GM12865 (cell line): Measurements from ENCODE around the gene SIM2.

Source experiments
- DNase-seq: peaks from one replicate; pipeline ENCODE4 v3.0.0; 2010; ENCODE audit warnings: low read depth
- H3K4me3 ChIP-seq: 2 replicates; pipeline ENCODE4 v1.5.1; 2011; ENCODE audit warnings: mild to moderate bottlenecking, low read depth, low read length, control low read depth
- CTCF ChIP-seq: IDR thresholded peaks from 2 replicates; pipeline ENCODE4 v1.5.1; 2011; ENCODE audit warnings: low read length, control low read depth, low read depth, inconsistent platforms; ENCODE audit not compliant: insufficient read depth; ENCODE audit errors: missing control alignments

SIM2 gene

GRCh38 chr21:36725793-36726386 is 27.0 kb downstream of the SIM2 start:
- DNase-seq: no peak
- H3K4me3 ChIP-seq: no peak overlapping the region
- no peak for TF ChIP-seq CTCF

- DNase-seq: no peak
Observed at GRCh38 chr21:36727866-36728265, 29.0 kb downstream of the SIM2 start.

GRCh38 chr21:36728371-36729111 is 29.6 kb downstream of the SIM2 start:
- no peak for DNase-seq
- H3K4me3 ChIP-seq: no peak overlapping the region

More at GRCh38 chr21:36727866-36728265, 29.0 kb downstream of the SIM2 start:
- no peak overlapping the region for H3K4me3 ChIP-seq
- TF ChIP-seq CTCF: no peak

GRCh38 chr21:36729310-36729970 is 30.5 kb downstream of the SIM2 start:
- no peak overlapping the region for H3K4me3 ChIP-seq
- DNase-seq: no peak
- TF ChIP-seq CTCF: no peak

More at GRCh38 chr21:36728371-36729111, 29.6 kb downstream of the SIM2 start:
- no peak for TF ChIP-seq CTCF

GRCh38 chr21:36730291-36731281 is 31.7 kb downstream of the SIM2 start:
- no peak overlapping the region for H3K4me3 ChIP-seq
- DNase-seq: no peak
- no peak for TF ChIP-seq CTCF

- H3K4me3 ChIP-seq: no peak overlapping the region
- DNase-seq: no peak
- TF ChIP-seq CTCF: no peak
Observed at GRCh38 chr21:36732217-36732616, 33.3 kb downstream of the SIM2 start.
